ENCODE results near the gene IQCE.
A peak's percentile ranks its signal among the peaks of the same experiment; 100 is the strongest.
"Not testable (repeated sequence)": the region's sequence is repeated elsewhere in the genome, so short reads cannot be mapped to it uniquely, and the experiment has no call there.

Gene IQCE

GRCh38 chr7:2604608-2605174 is 45.9 kb downstream of the IQCE start:
- no peak for DNase-seq

DNA sequence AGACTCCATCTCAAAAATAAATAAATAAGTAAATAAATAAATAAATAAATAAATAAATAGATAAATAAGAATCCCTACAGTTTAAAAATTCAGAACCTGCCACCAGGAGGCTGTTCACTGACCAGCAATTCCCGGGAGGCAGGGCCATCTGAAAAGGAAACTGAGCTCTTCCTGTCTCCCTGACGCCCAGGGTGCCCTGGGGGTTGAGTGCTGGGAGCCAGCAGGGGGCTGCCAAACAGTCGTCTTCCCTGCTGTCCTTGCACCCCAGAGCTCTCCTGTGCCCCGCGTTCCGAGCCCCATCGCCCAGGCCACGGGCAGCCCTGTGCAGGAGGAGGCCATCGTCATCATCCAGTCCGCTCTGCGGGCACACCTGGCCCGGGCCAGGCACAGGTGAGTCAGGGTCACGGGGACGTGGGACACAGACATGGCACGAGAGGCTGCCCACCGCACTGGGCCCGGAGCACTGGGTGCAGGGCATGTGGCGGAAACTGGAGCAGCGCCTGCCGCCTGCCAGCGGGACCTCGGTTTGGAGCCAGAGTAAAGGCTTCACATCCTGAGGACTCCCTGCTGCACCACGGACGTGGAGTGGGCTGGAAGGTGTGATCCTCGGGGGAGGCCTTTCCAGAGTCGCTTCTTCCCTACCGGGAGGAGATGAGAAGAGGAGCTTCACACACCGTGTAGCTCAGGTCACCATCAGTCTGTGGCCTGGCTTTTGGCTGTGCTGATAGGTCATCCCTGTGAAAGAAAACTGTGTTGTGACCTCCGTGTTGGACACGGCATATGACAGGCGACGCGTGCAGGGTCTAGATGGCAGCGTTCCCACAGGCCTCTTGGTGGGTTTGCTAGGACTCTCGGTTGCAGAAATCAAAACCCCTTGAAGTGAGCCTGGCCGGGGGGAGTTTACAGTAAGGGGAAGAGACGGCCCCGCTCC is 47.1 kb downstream of the IQCE start:
- DNase-seq, result no peak

- no peak for DNase-seq
Observed at GRCh38 chr7:2606539-2606936, 47.8 kb downstream of the IQCE start.

GRCh38 chr7:2607122-2607922 is 48.5 kb downstream of the IQCE start:
- DNase-seq, result no peak

- no peak for DNase-seq
Observed at GRCh38 chr7:2607923-2608904, 49.4 kb downstream of the IQCE start.

GRCh38 chr7:2608921-2609411 is 50.2 kb downstream of the IQCE start:
- DNase-seq, result peak; percentile 86

DNA sequence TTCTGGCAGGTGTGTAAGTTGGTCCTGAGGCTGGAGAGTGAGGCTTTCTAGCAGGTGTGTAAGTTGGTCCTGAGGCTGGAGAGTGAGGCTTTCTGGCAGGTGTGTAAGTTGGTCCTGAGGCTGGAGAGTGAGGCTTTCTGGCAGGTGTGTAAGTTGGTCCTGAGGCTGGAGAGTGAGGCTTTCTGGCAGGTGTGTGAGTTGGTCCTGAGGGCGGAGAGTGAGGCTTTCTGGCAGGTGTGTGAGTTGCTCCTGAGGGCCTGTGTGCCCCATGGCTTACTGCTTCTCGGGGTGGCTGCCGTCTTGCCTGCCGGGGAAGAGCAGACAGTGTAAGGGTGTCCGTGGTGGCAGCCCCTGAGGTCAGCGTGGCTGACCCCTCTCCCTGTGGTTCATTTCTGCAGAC is 50.9 kb downstream of the IQCE start:
- not testable (repeated sequence) for DNase-seq

- DNase-seq, result no peak
Observed at GRCh38 chr7:2610466-2610865, 51.7 kb downstream of the IQCE start.

- no peak for DNase-seq
Observed at GRCh38 chr7:2610898-2611297, 52.1 kb downstream of the IQCE start.

DNA sequence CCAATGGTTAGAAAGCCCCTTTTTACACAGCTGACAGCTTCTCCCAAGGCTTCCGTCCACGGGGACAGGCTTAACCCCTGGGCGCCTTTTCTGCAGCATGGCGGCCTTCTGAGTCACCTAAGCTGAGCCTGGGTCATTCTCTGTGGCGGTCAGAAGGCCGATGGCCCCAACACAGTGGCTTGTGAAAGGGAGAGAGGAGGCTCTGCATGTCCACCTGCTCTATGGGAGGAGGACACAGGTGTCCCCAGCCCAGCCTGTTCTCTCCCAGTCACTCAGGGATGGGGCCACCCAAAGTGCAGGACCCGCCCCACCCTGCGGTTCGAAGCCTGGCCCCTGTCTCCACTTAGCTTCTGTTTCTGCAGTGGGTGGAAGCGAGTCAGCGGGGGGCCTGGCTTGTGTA is 52.6 kb downstream of the IQCE start:
- no peak for DNase-seq

DNA sequence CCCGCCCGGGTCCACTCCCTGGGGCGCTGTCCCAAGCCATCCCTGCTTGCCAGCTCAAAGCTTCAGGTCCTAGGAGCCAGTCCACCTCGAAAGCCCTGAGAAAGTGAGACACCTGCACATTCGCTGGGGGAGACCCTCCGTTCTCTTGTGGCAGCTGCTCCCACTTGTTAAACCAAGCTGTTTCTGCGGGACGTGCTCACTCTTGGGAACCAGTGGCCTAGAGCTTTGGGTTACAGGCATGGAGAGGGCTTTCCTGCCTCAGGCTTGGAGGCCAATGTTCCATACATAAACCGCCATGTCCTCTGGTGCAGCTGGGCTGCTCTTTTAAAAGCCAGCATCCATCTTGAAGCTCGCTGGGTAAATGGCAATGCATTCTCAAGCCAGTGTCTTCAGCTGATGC is 53.1 kb downstream of the IQCE start:
- DNase-seq, result no peak

DNA sequence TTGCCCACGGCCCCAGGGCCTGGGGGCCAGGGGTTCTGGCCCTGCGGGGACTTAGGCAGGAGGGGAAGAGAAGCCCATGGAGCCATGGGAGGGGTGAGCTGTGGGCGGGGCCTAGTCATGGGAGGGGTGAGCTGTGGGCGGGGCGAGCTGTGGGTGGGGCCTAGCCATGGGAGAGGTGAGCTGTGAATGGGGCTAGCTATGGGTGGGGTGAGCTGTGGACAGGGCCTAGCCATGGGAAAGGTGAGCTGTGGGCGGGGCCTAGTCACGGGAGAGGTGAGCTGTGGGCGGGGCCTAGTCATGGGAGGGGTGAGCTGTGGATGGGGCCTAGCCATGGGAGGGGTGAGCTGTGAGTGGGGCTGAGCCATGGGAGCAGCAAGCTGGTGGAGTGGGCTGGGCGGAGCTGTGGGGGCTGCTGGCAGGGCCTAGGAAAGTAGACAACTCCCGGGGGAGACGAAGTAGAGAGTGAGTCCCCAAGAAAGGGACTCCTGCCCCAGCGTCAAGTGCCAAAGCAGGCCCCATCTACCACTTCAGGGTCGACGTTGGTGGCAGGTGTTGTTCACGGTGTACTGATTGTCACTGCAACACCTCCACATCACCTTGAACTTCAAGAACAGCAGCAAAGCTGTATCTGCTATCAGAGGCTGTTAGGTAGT is 53.8 kb downstream of the IQCE start:
- DNase-seq, result no peak

DNA sequence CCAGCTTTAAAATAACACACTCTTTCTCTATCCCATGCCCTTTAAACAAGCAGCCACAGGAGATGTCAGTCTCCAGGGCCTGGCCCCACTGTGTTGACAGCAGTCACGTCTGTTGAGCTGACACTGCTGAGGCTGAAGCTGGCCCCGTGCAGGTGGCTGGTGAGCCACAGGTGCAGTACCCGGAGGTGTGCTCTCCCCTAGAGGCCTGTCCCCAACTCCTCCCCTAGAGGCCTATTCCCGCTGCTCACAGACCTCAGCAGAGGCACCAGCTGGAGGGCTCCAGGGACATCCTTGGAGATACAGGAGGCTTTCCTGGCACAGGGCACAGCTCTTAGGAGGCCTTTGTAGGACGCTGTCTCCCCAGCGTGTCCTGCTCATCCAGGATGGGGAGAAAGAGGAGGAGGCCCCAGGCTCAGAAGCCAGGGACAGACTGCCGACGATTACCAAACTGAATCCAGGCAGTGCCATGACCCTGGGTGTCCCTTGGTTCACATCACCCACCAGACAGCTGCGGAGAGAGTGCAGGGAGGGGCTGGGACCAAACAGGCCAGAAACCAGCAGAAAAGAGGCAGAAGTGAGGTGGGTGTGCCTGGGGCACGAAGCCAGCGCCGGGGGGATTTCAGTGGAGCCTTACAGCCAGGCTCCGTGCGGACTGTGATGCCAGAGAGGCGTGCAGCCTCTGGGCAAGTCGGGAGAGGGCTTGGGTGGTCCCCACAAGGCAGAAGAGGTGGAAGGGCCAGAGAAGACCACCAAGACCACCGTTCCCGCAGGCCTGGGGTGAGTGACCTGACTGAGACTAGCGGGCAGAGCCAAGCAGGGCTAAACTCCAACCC is 54.5 kb downstream of the IQCE start:
- DNase-seq, result no peak

GRCh38 chr7:2613931-2614600 is 55.3 kb downstream of the IQCE start:
- no peak for DNase-seq

DNA sequence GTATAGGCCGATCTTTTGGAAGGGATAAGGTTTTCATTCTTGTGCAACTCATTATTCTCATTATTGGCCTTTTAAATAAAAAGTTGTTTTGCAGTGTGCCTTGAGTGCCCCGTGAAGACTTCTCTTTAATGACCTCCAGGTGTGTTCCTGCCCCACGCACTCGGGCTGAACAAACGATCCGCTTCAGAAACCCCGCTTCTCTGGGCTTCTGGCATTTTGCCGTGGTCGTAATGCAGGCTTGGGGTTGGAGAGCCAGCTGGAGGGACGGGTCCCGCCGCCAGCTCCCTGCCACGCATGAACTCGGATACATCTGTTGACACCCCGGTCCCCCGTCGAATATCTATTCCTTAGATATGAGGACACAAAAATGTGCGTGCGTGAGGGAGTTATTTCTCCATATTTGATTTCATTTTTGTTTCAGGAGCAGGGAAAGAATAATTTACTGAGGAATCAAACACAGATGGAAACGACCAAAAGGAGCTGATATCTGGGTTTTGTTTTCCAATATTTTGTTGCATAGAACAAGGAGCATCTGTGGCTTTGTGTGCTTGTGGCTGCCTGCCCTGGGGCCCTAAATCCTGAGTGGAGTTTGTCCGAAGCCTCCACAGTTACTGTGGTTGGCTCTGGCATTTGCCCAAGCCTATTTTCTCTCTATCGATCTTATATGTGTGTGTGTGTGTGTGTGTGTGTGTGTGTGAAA is 56.0 kb downstream of the IQCE start:
- no peak for DNase-seq

DNA sequence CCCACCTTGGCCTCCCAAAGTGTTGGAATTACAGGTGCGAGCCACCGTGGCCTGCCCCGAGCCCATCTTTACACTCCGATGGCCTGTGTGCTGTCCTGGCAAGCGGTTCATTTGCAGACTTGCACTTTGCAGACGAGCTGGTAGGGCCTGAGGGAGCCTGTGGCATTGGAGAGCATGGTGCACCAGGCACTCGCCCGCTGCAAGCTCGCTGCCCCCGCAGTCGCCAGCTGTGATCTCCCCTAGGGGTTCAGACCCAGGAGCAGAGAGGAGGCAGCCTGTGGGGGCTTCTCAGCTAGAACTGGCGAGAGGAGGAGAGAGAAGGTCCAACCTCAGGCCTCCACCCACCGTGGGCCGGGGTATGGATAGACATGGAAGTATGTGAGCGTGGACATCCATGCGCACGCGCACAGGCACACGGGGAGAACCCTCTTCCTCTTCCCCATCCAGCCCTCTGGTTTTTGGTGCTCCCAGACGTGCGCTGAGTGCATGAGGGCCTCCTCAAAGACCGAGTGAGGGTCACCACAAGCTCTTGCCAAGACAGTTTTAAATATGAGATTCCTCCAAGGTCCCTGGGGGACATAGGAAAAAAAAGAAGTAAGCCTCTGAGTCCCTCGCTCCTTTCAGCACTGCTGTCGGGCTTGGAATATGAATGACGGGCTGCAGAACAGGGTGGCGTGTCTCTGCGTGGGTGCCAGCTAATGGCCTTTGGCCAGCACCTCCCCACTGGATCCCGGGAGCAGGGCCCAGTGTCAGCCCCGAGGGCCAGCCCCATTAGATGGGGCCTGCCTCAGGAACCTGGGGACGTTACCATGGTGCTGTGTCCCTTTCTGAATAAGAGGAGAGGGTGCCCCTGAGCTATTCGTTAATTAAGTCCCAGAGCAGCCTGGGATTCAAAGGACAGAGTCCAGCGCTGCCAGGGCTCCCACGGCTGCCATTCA is 57.9 kb downstream of the IQCE start:
- DNase-seq, result no peak

DNA sequence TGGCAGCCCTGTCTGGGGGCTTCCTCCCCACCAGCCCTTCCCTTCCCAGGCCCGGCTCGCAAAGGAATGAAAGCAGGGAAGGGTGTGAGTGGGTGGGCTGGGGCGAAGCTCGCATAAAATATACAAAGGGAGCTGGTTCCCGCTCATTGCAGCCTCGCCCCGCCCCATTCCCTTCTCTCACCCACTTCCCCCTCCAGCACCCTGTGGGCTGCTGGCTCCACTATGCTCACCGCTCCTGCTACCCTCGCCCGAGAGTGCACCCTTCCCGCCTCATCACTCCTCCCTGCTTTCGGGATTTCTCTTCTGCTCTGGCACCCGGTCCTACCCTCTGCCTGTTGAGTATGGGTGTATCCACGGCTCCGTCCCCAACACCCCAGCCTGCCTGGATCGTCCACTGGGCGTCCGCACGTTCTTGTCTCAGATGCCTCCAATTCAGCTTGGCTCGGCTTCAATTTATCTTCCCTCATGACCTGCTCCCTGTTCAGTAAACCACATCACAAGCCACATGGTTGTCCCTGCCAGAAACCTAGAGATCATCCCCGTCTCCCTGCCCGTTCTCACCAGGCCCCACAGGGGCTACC is 58.6 kb downstream of the IQCE start:
- DNase-seq, result no peak

GRCh38 chr7:2619116-2619515 is 60.3 kb downstream of the IQCE start:
- no peak for DNase-seq

Data from 8988T (cell line).